ENCODE data around the gene S1PR5.
A peak's percentile ranks its signal among the peaks of the same experiment; 100 is the strongest.
"Not testable (repeated sequence)": the region's sequence is repeated elsewhere in the genome, so short reads cannot be mapped to it uniquely, and the experiment has no call there.

Gene S1PR5

DNA sequence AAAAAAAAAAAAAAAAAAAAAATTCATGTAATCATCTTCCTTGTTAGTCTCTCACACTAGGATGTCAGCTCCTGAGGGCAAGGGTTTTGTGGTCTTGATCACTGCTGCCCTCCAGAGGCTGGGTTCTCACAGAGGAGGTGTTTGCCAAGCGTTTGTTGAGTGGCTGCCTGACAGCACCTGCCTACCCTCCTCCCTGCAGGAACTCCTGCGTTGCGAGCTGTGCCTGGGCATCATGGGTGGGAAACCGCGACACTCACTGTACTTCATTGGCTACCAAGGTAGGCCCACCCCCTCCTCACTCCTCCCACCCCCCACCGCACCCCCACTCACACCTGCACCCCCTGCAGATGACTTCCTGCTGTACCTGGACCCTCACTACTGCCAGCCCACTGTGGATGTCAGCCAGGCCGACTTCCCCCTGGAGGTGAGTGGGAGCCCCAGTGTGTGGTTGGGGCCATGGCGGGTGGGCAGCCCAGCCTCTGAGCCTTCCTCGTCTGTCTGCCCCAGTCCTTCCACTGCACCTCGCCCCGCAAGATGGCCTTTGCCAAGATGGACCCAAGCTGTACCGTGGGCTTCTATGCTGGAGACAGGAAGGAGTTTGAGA lies 34.6 kb upstream of the S1PR5 start:
- DNase-seq (ENCODE audit: low spot score), result peak; percentile 34
- TF ChIP-seq, protein P1, sequence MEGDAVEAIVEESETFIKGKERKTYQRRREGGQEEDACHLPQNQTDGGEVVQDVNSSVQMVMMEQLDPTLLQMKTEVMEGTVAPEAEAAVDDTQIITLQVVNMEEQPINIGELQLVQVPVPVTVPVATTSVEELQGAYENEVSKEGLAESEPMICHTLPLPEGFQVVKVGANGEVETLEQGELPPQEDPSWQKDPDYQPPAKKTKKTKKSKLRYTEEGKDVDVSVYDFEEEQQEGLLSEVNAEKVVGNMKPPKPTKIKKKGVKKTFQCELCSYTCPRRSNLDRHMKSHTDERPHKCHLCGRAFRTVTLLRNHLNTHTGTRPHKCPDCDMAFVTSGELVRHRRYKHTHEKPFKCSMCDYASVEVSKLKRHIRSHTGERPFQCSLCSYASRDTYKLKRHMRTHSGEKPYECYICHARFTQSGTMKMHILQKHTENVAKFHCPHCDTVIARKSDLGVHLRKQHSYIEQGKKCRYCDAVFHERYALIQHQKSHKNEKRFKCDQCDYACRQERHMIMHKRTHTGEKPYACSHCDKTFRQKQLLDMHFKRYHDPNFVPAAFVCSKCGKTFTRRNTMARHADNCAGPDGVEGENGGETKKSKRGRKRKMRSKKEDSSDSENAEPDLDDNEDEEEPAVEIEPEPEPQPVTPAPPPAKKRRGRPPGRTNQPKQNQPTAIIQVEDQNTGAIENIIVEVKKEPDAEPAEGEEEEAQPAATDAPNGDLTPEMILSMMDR (IDR thresholded peaks at IDR 0.05; ENCODE audit: extremely low read depth, missing control alignments), result no peak

DNA sequence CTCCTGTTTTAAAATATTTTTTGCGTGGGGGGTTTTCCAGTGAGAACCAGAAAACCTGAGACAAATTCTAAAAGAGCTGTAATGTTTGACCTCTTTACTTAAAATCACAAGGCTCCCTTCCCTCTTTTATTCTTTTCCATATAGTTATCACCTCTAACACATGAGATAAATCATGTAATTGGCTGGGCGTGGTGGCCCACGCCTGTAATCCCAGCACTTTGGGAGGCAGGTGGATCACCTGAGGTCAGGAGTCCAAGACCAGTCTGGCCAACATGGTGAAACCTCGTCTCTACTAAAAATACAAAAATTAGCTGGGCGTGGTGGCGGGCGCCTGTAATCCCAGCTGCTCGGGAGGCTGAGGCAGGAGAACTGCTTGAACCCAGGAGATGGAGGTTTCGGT lies 33.8 kb upstream of the S1PR5 start:
- not testable (repeated sequence) for DNase-seq (ENCODE audit: low spot score)

DNA sequence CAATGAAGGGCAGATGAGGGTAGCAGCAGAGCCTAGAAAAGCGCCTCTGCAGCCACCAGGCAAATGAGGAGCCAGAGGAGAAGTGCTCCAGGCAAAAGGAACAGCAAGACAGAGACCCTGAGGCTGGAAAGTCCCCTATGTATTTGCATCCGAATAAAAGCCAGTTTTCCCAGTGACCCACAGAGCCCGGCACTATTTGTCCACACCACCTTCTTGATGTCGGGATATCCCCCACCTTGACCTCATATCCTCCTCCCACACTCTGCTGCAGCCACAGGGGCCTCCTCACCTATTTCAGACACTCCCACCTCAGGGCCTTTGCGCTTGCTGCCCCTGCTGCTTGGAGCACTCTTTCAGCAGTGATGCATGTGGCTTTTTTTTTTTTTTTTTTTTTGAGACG lies 33.1 kb upstream of the S1PR5 start:
- TF ChIP-seq, protein P1 (IDR thresholded peaks at IDR 0.05; ENCODE audit: extremely low read depth, missing control alignments), result no peak

DNA sequence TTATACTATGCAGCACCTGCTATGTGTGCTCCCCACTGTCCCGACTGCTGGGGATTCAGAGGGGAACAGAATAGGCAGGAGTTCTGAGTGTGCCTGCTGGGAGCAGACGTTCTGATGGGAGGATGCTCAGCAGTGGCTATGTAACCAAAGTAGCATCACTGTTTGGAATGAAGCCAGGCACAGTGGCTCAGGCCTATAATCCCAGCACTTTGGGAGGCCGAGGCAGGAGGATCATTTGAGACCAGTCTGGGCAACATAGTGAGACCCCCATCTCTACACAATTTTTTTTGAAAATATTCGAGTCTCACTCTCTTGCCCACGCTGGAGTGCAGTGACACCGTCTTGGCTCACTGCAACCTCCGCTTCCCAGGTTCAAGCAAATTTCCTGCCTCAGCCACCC lies 32.5 kb upstream of the S1PR5 start:
- no peak for DNase-seq (ENCODE audit: low spot score)
- TF ChIP-seq, protein P1 (IDR thresholded peaks at IDR 0.05; ENCODE audit: extremely low read depth, missing control alignments), result no peak

More for the DNA sequence above, 33.1 kb upstream of the S1PR5 start:
- DNase-seq (ENCODE audit: low spot score), result peak; percentile 17

GRCh38 chr19:10548746-10549276 lies 31.6 kb upstream of the S1PR5 start:
- TF ChIP-seq, protein P1 (IDR thresholded peaks at IDR 0.05; ENCODE audit: extremely low read depth, missing control alignments), result no peak
- no peak for DNase-seq (ENCODE audit: low spot score)

DNA sequence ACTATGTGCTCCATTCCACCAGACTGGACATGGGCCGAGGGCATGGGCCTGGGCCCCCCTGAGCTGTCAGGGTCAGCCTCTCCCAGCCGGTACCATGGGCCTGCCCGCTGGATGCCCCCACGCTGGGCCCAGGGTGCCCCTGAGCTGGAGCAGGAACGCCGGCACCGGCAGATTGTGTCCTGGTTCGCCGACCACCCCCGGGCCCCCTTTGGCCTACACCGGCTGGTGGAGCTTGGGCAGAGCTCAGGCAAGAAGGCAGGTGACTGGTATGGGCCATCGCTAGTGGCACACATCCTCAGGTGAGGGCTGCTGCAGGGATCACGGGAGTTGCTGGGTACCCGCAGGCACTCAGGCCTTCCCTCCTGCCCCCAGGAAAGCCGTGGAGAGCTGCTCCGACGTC lies 29.6 kb upstream of the S1PR5 start:
- TF ChIP-seq, protein P1 (IDR thresholded peaks at IDR 0.05; ENCODE audit: extremely low read depth, missing control alignments), result no peak
- DNase-seq (ENCODE audit: low spot score), result no peak

DNA sequence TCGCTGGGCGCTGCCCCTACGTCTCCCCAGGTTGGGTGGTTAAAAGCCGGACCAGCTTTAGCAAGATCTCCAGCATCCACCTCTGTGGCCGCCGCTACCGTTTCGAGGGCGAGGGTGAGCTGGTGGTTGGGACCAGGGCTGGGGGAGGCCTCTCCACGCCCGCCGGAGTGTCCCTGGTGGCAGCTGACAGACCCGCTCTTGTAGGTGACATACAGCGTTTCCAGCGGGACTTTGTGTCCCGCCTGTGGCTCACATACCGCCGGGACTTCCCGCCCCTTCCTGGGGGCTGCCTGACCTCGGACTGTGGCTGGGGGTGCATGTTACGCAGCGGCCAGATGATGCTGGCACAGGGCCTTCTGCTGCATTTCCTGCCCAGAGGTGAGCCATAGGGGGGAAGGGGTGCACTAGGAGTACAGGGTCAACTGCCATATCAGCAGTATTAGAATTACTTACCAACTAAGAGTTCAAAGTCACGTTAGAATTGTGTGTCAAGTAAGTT lies 27.6 kb upstream of the S1PR5 start:
- TF ChIP-seq, protein P1 (IDR thresholded peaks at IDR 0.05; ENCODE audit: extremely low read depth, missing control alignments), result no peak
- no peak for DNase-seq (ENCODE audit: low spot score)

- peak; percentile 58 for DNase-seq (ENCODE audit: low spot score)
- TF ChIP-seq, protein P1 (IDR thresholded peaks at IDR 0.05; ENCODE audit: extremely low read depth, missing control alignments), result no peak
These were observed 27.1 kb upstream of the S1PR5 start for GRCh38 chr19:10544242-10544752.

All from GM20000 (cell line).